Stomach (tissue), 19 donors: ENCODE data around the gene ANKS1A. TPM values are rescaled to one million over a fixed set of nuclear protein-coding genes. Genes with fewer than 3 reads are reported as not detected.
"Not testable (repeated sequence)": the region's sequence is repeated elsewhere in the genome, so short reads cannot be mapped to it uniquely, and the experiment has no call there.

Experiments
- DNase-seq, 2 donors: peaks; one replicate each; pipeline versions ENCODE4 v3.0.0 to v3.0.0-alpha.2; 2013 to 2019
- H3K27ac ChIP-seq, 5 donors: fragments of 200-600 bp in 4 of 5; sonication (generic) in 4 of 5; one replicate each; pipeline ENCODE4 v1.5.1; 2013 to 2019; ENCODE audit warnings: mild to moderate bottlenecking in 1 of 5, moderate library complexity in 1 of 5
- H3K27me3 ChIP-seq, 3 donors: fragments of 200-600 bp; sonication (generic); one replicate each; pipeline ENCODE4 v1.5.1; 2017 to 2019; ENCODE audit warnings: mixed run types in 1 of 3
- H3K36me3 ChIP-seq, 4 donors: fragments of 200-600 bp; sonication (generic); 1 replicate in 3 of 4; 2 replicates in 1 of 4; pipeline ENCODE4 v1.5.1; 2016 to 2019
- H3K4me1 ChIP-seq, 4 donors: fragments of 200-600 bp; sonication (generic); one replicate each; pipeline ENCODE4 v1.5.1; 2016 to 2019
- H3K4me3 ChIP-seq, 4 donors: fragments of 200-600 bp; sonication (generic) in 3 of 4; one replicate each; pipeline ENCODE4 v1.5.1; 2016 to 2019; ENCODE audit warnings: mild to moderate bottlenecking in 1 of 4
- H3K9me3 ChIP-seq, 4 donors: fragments of 200-600 bp; sonication (generic); one replicate each; pipeline ENCODE4 v1.5.1; 2016 to 2019
- CTCF ChIP-seq, 7 experiments: fragments of 450-650 bp in 4 of 7; fragments of 200-600 bp in 3 of 7; sonication (generic) in 3 of 7; IDR thresholded peaks; one replicate each; pipeline ENCODE4 v1.5.1; 2016 to 2019; ENCODE audit warnings: antibody characterized with exemption in 7 of 7, control low read depth in 2 of 7, mild to moderate bottlenecking in 1 of 7
- EP300 ChIP-seq: sonication (generic); formaldehyde crosslinking; IDR thresholded peaks from one replicate; pipeline ENCODE4 v1.6.1; 2017; ENCODE audit warnings: antibody characterized with exemption
- POLR2A ChIP-seq, 4 donors: fragments of 450-650 bp; IDR thresholded peaks; one replicate each; pipeline ENCODE4 v1.6.1; 2016; ENCODE audit warnings: antibody characterized with exemption in 4 of 4, control low read depth in 2 of 4, mild to moderate bottlenecking in 1 of 4, moderate library complexity in 1 of 4
- POLR2AphosphoS5 ChIP-seq, 3 donors: sonication (generic); formaldehyde crosslinking; IDR thresholded peaks; one replicate each; pipeline ENCODE4 v1.6.1; 2016; ENCODE audit warnings: antibody characterized with exemption in 3 of 3
- WGBS, 5 donors: extraction: QIAGEN DNeasy Blood & Tissue Kit in 3 of 5; methylation state at CpG; one replicate each; pipeline versions ENCODE4 v1.1.5 to v1.1.7; 2013 to 2018; 5-methylcytosine and 5-hydroxymethylcytosine counted together
- intact Hi-C: fragments of 100-400 bp; cut with DNase I; formaldehyde crosslinking; loops from one replicate; pipeline ENCODE4 v1.15.1; 2023; ENCODE audit warnings: low total_unique reads
- long read RNA-seq, 10 donors: transcript quantifications; one replicate each; lab custom pipeline, GENCODE V29; 2026
- polyA plus RNA-seq, 3 donors: library from polyadenylated mRNA; stranded (reverse); fragments of 200-250 nt; gene quantifications; one replicate each; pipeline ENCODE4 v1.2.3, GENCODE V29; 2013
- total RNA-seq, 5 donors: library from RNA; depleted of rRNA; stranded (reverse); fragments of >200 nt; gene quantifications; one replicate each; pipeline versions ENCODE4 v1.1.0 to v1.2.3, GENCODE V29; 2014 to 2016
- donor health status: healthy with polysubstance abuse.
- donor health status: Bipolar disorder and iron deficiency.
- donor health status: healthy.

Gene ANKS1A, protein sequence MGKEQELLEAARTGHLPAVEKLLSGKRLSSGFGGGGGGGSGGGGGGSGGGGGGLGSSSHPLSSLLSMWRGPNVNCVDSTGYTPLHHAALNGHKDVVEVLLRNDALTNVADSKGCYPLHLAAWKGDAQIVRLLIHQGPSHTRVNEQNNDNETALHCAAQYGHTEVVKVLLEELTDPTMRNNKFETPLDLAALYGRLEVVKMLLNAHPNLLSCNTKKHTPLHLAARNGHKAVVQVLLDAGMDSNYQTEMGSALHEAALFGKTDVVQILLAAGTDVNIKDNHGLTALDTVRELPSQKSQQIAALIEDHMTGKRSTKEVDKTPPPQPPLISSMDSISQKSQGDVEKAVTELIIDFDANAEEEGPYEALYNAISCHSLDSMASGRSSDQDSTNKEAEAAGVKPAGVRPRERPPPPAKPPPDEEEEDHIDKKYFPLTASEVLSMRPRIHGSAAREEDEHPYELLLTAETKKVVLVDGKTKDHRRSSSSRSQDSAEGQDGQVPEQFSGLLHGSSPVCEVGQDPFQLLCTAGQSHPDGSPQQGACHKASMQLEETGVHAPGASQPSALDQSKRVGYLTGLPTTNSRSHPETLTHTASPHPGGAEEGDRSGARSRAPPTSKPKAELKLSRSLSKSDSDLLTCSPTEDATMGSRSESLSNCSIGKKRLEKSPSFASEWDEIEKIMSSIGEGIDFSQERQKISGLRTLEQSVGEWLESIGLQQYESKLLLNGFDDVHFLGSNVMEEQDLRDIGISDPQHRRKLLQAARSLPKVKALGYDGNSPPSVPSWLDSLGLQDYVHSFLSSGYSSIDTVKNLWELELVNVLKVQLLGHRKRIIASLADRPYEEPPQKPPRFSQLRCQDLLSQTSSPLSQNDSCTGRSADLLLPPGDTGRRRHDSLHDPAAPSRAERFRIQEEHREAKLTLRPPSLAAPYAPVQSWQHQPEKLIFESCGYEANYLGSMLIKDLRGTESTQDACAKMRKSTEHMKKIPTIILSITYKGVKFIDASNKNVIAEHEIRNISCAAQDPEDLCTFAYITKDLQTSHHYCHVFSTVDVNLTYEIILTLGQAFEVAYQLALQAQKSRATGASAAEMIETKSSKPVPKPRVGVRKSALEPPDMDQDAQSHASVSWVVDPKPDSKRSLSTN
- total RNA-seq (10 to 100 TPM; 20.0 to 40.6 (median 23.9) TPM), polyA plus RNA-seq (1 to 10 TPM; 6.1 to 7.0 (median 6.7) TPM)
- long read RNA-seq, donor 1: 0 reads
- long read RNA-seq, donor 2: 0 reads
- long read RNA-seq, donor 3: 0 reads
- long read RNA-seq, donor 4: 0 reads
- long read RNA-seq, donor 5: 0 reads
- long read RNA-seq, donor 6, full-length matches to known transcripts: 2 of 7 reads
- long read RNA-seq, donor 6, partial matches to known transcripts: 5 of 7 reads
- long read RNA-seq, donor 6, other reads (novel, unspliced or antisense): 0 of 7 reads
- long read RNA-seq, donor 7, full-length matches to known transcripts: 1 of 9 reads
- long read RNA-seq, donor 7, partial matches to known transcripts: 8 of 9 reads
- long read RNA-seq, donor 7, other reads (novel, unspliced or antisense): 0 of 9 reads
- long read RNA-seq, donor 8, full-length matches to known transcripts: 1 of 1 reads
- long read RNA-seq, donor 8, partial matches to known transcripts: 0 of 1 reads
- long read RNA-seq, donor 8, other reads (novel, unspliced or antisense): 0 of 1 reads
- long read RNA-seq, donor 9: 0 reads
- long read RNA-seq, donor 10: 0 reads

DNA sequence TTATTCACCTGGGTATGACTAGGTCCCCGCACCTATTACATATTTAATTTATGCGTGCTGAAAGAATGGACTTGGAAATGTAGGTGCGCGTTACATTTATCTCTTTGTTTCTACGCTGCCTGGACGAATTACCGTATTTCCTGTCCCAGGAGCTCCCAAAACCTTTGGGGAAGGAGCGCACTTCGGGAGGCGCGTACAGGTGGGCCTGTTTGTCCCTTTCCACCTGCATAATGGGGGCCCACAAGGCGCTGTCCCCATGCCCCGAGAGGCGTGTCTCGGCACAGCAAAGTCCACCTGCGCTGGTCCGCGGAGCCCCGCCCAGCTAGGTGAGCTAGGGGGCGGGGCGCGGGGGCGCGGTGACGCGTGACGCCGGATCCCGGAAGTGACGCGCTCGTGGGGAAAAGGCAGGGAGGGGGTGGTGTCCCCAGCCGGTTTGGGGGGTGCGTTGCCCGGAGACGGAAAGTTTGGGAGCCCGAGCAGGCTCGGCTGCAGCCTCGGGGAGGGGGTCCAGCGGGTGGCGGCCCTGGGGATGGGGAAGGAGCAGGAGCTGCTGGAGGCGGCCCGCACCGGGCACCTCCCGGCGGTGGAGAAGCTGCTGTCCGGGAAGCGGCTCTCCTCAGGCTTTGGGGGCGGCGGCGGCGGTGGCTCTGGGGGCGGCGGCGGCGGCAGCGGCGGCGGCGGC lies at the start of gene ANKS1A:
Gene ANKS1A, plus strand, starts transcription at position 382 of the 682 bp plus-strand sequence. Its CDS starts 148 bp downstream, at position 530.
- 0 to 1% (median 1%) methylated on average over 32 to 60 of the region's 60 CpGs for WGBS, 5 donors
- peak; percentile 94 to 97 for DNase-seq
- Histone ChIP-seq H3K4me1 (peaks cover 34 to 66% (median 55%) of the 10 kb centered on the region in 4 donors), H3K27me3 (no peaks in the 10 kb centered on the region), H3K36me3 (peaks cover 0 to 13% (median 6%) of the 10 kb centered on the region in 4 donors), H3K9me3 (no peaks in the 10 kb centered on the region), H3K4me3 (peak within 1 kb of the TSS; percentile 90 to 98 (median 91)), H3K27ac (peak within 1 kb of the TSS; percentile 92 to 97 (median 93))
- TF ChIP-seq POLR2AphosphoS5 (IDR thresholded peaks at IDR 0.05) (peak; percentile 47 to 86 (median 79)), POLR2A (IDR thresholded peaks at IDR 0.05) (peak in 2 of 4 donors; percentile 24 to 68), CTCF (IDR thresholded peaks at IDR 0.05) (no peak), EP300 (no peak)
- intact Hi-C loops: no loop called here

GRCh38 chr6:34839666-34840352 lies 49.2 kb upstream of the ANKS1A start:
- peaks cover 10 to 80% (median 49%) of the 10 kb centered on the region in 4 donors for H3K36me3 ChIP-seq

DNA sequence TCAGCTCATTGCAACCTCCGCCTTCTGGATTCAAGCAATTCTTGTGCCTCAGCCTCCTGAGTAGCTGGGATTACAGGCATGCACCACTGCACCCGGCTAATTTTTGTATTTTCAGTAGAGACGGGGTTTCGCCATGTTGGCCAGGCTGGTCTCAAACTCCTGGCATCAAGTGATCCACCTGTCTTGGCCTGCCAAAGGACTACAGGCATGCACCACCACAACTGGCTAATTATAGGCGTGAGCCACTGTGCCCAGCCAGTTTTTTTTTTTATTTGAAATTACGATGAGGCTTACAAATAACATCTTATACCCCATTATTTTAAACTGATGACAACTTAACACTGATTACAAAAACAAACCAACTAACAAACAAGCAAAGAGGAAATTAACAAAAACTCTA lies 40.0 kb upstream of the ANKS1A start:
- intact Hi-C loops, H3K27me3 ChIP-seq, H3K27ac ChIP-seq, H3K9me3 ChIP-seq, DNase-seq, H3K4me3 ChIP-seq, H3K4me1 ChIP-seq: not testable (repeated sequence)
- WGBS, 5 donors: 89 to 95% (median 94%) methylated on average over 6 of the region's 6 CpGs
- H3K36me3 ChIP-seq: peaks cover 21 to 56% (median 43%) of the 10 kb centered on the region in 4 donors

More at GRCh38 chr6:34839666-34840352, 49.2 kb upstream of the ANKS1A start:
- DNase-seq: no peak
- TF ChIP-seq POLR2AphosphoS5 (IDR thresholded peaks at IDR 0.05) (no peak), CTCF (IDR thresholded peaks at IDR 0.05) (no peak), EP300 (no peak), POLR2A (IDR thresholded peaks at IDR 0.05) (no peak)
- Histone ChIP-seq H3K27ac (no peak overlapping the region), H3K4me3 (no peak overlapping the region), H3K9me3 (no peaks in the 10 kb centered on the region), H3K27me3 (no peaks in the 10 kb centered on the region), H3K4me1 (peaks cover 0 to 2% (median 0%) of the 10 kb centered on the region in 4 donors)
- 96 to 98% (median 96%) methylated on average over 15 of the region's 15 CpGs for WGBS, 5 donors
- intact Hi-C loops: no loop called here
